T-helper 1 cell treated with Interleukin-12 subunit alpha and Interleukin-12 subunit beta and Interleukin-4 antibody, amounts not matched to agents 30 μg/mL and 1 μg/mL, for 36 hours (primary cell): ENCODE results near the gene MSH3.
"Not testable (repeated sequence)": the region's sequence is repeated elsewhere in the genome, so short reads cannot be mapped to it uniquely, and the experiment has no call there.

Experiments used
- H3K27ac Mint-ChIP-seq: one replicate; pipeline ENCODE4 v1.8.0; 2021; ENCODE audit warnings: mild to moderate bottlenecking, mixed read lengths
- H3K27me3 Mint-ChIP-seq: one replicate; pipeline ENCODE4 v1.8.0; 2021; ENCODE audit warnings: low read depth, mixed read lengths
- H3K36me3 Mint-ChIP-seq: one replicate; pipeline ENCODE4 v1.8.0; 2021; ENCODE audit warnings: low read depth, mixed read lengths
- H3K4me1 Mint-ChIP-seq: one replicate; pipeline ENCODE4 v1.8.0; 2021; ENCODE audit warnings: low read depth, mixed read lengths
- H3K4me3 Mint-ChIP-seq: one replicate; pipeline ENCODE4 v1.8.0; 2021; ENCODE audit warnings: mild to moderate bottlenecking, moderate library complexity, mixed read lengths
- H3K9me3 Mint-ChIP-seq: one replicate; pipeline ENCODE4 v1.8.0; 2021; ENCODE audit warnings: mixed read lengths

The MSH3 gene

GRCh38 chr5:80793354-80793753 is 138.9 kb downstream of the MSH3 start:
- peaks cover 2% of the 10 kb centered on the region for H3K4me1 Mint-ChIP-seq
- peaks cover 21% of the 10 kb centered on the region for H3K36me3 Mint-ChIP-seq
- H3K4me3 Mint-ChIP-seq = no peak overlapping the region
- no peaks in the 10 kb centered on the region for H3K27me3 Mint-ChIP-seq
- no peaks in the 10 kb centered on the region for H3K9me3 Mint-ChIP-seq
- no peak overlapping the region for H3K27ac Mint-ChIP-seq

GRCh38 chr5:80796846-80797245 is 142.4 kb downstream of the MSH3 start:
- H3K4me3 Mint-ChIP-seq = no peak overlapping the region
- peaks cover 3% of the 10 kb centered on the region for H3K4me1 Mint-ChIP-seq
- H3K27me3 Mint-ChIP-seq = no peaks in the 10 kb centered on the region
- no peak overlapping the region for H3K27ac Mint-ChIP-seq
- H3K9me3 Mint-ChIP-seq = no peaks in the 10 kb centered on the region
- peaks cover 32% of the 10 kb centered on the region for H3K36me3 Mint-ChIP-seq

- Mint-ChIP-seq H3K27me3 (no peaks in the 10 kb centered on the region), H3K4me3 (no peak overlapping the region), H3K27ac (no peak overlapping the region), H3K36me3 (peaks cover 29% of the 10 kb centered on the region), H3K9me3 (peaks cover under 1% of the 10 kb centered on the region), H3K4me1 (peaks cover 3% of the 10 kb centered on the region)
Measured at GRCh38 chr5:80797428-80798024, 143.1 kb downstream of the MSH3 start.

- H3K4me3 Mint-ChIP-seq = no peak overlapping the region
- H3K4me1 Mint-ChIP-seq = peaks cover 3% of the 10 kb centered on the region
- H3K9me3 Mint-ChIP-seq = peaks cover 7% of the 10 kb centered on the region
- H3K27ac Mint-ChIP-seq = no peak overlapping the region
- peaks cover 34% of the 10 kb centered on the region for H3K36me3 Mint-ChIP-seq
- no peaks in the 10 kb centered on the region for H3K27me3 Mint-ChIP-seq
Measured at GRCh38 chr5:80798166-80798565, 143.7 kb downstream of the MSH3 start.

GRCh38 chr5:80798633-80799032 is 144.2 kb downstream of the MSH3 start:
- H3K36me3 Mint-ChIP-seq = peaks cover 38% of the 10 kb centered on the region
- no peak overlapping the region for H3K4me3 Mint-ChIP-seq
- H3K27me3 Mint-ChIP-seq = no peaks in the 10 kb centered on the region
- H3K27ac Mint-ChIP-seq = no peak overlapping the region
- H3K4me1 Mint-ChIP-seq = peaks cover 3% of the 10 kb centered on the region
- peaks cover 10% of the 10 kb centered on the region for H3K9me3 Mint-ChIP-seq

GRCh38 chr5:80799041-80799440 is 144.6 kb downstream of the MSH3 start:
- Mint-ChIP-seq H3K4me3 (no peak overlapping the region), H3K4me1 (peaks cover 3% of the 10 kb centered on the region), H3K27ac (no peak overlapping the region), H3K27me3 (no peaks in the 10 kb centered on the region), H3K36me3 (peaks cover 39% of the 10 kb centered on the region), H3K9me3 (peaks cover 10% of the 10 kb centered on the region)

- Mint-ChIP-seq H3K27ac (no peak overlapping the region), H3K36me3 (peaks cover 44% of the 10 kb centered on the region), H3K9me3 (peaks cover 10% of the 10 kb centered on the region), H3K4me1 (peaks cover 3% of the 10 kb centered on the region), H3K27me3 (no peaks in the 10 kb centered on the region), H3K4me3 (no peak overlapping the region)
Measured at GRCh38 chr5:80799573-80799972, 145.1 kb downstream of the MSH3 start.

- peaks cover 34% of the 10 kb centered on the region for H3K36me3 Mint-ChIP-seq
- no peak overlapping the region for H3K27ac Mint-ChIP-seq
- peaks cover 7% of the 10 kb centered on the region for H3K4me1 Mint-ChIP-seq
- no peaks in the 10 kb centered on the region for H3K27me3 Mint-ChIP-seq
- peaks cover 10% of the 10 kb centered on the region for H3K9me3 Mint-ChIP-seq
- H3K4me3 Mint-ChIP-seq = no peak overlapping the region
Measured at GRCh38 chr5:80804332-80804731, 149.9 kb downstream of the MSH3 start.

- Mint-ChIP-seq H3K9me3 (peaks cover 10% of the 10 kb centered on the region), H3K4me3 (no peak overlapping the region), H3K36me3 (peaks cover 37% of the 10 kb centered on the region), H3K4me1 (peaks cover 10% of the 10 kb centered on the region), H3K27ac (no peak overlapping the region), H3K27me3 (no peaks in the 10 kb centered on the region)
Measured at GRCh38 chr5:80805038-80805437, 150.6 kb downstream of the MSH3 start.

- H3K36me3 Mint-ChIP-seq = peaks cover 30% of the 10 kb centered on the region
- no peak overlapping the region for H3K27ac Mint-ChIP-seq
- H3K27me3 Mint-ChIP-seq = no peaks in the 10 kb centered on the region
- no peak overlapping the region for H3K4me3 Mint-ChIP-seq
- peaks cover 13% of the 10 kb centered on the region for H3K9me3 Mint-ChIP-seq
- peaks cover 10% of the 10 kb centered on the region for H3K4me1 Mint-ChIP-seq
Measured at GRCh38 chr5:80806929-80807328, 152.5 kb downstream of the MSH3 start.

- H3K27me3 Mint-ChIP-seq = no peaks in the 10 kb centered on the region
- H3K36me3 Mint-ChIP-seq = peaks cover 17% of the 10 kb centered on the region
- peaks cover 10% of the 10 kb centered on the region for H3K4me1 Mint-ChIP-seq
- H3K9me3 Mint-ChIP-seq = peaks cover 3% of the 10 kb centered on the region
- H3K4me3 Mint-ChIP-seq = no peak overlapping the region
- H3K27ac Mint-ChIP-seq = no peak overlapping the region
Measured at GRCh38 chr5:80809451-80809850, 155.0 kb downstream of the MSH3 start.

- Mint-ChIP-seq H3K4me3 (no peak overlapping the region), H3K36me3 (peaks cover 21% of the 10 kb centered on the region), H3K9me3 (peaks cover 3% of the 10 kb centered on the region), H3K27me3 (no peaks in the 10 kb centered on the region), H3K27ac (no peak overlapping the region), H3K4me1 (peaks cover 10% of the 10 kb centered on the region)
Measured at GRCh38 chr5:80810425-80810824, 156.0 kb downstream of the MSH3 start.

- no peaks in the 10 kb centered on the region for H3K27me3 Mint-ChIP-seq
- H3K36me3 Mint-ChIP-seq = peaks cover 25% of the 10 kb centered on the region
- peaks cover 19% of the 10 kb centered on the region for H3K9me3 Mint-ChIP-seq
- H3K4me1 Mint-ChIP-seq = no peaks in the 10 kb centered on the region
- H3K27ac Mint-ChIP-seq = no peak overlapping the region
- no peak overlapping the region for H3K4me3 Mint-ChIP-seq
Measured at GRCh38 chr5:80816590-80816989, 162.1 kb downstream of the MSH3 start.

- H3K4me1 Mint-ChIP-seq = no peaks in the 10 kb centered on the region
- no peak overlapping the region for H3K27ac Mint-ChIP-seq
- H3K36me3 Mint-ChIP-seq = peaks cover 31% of the 10 kb centered on the region
- no peak overlapping the region for H3K4me3 Mint-ChIP-seq
- peaks cover 34% of the 10 kb centered on the region for H3K9me3 Mint-ChIP-seq
- no peaks in the 10 kb centered on the region for H3K27me3 Mint-ChIP-seq
Measured at GRCh38 chr5:80820685-80821084, 166.2 kb downstream of the MSH3 start.

GRCh38 chr5:80822640-80823039 is 168.2 kb downstream of the MSH3 start:
- H3K27me3 Mint-ChIP-seq = no peaks in the 10 kb centered on the region

GRCh38 chr5:80824159-80824558 is 169.7 kb downstream of the MSH3 start:
- Mint-ChIP-seq H3K36me3 (peaks cover 31% of the 10 kb centered on the region), H3K9me3 (peaks cover 32% of the 10 kb centered on the region)
- not testable (repeated sequence) for H3K27ac Mint-ChIP-seq, H3K27me3 Mint-ChIP-seq, H3K4me1 Mint-ChIP-seq, H3K4me3 Mint-ChIP-seq

More at GRCh38 chr5:80822640-80823039, 168.2 kb downstream of the MSH3 start:
- peaks cover 25% of the 10 kb centered on the region for H3K36me3 Mint-ChIP-seq
- no peak overlapping the region for H3K4me3 Mint-ChIP-seq
- H3K27ac Mint-ChIP-seq = no peak overlapping the region
- H3K4me1 Mint-ChIP-seq = no peaks in the 10 kb centered on the region
- H3K9me3 Mint-ChIP-seq = peaks cover 26% of the 10 kb centered on the region
